ENCODE results near the gene OSBPL10. TPM values are rescaled to one million over a fixed set of nuclear protein-coding genes. Genes with fewer than 3 reads are reported as not detected.
"Not testable (repeated sequence)": the region's sequence is repeated elsewhere in the genome, so short reads cannot be mapped to it uniquely, and the experiment has no call there.

OSBPL10 gene
- polyA plus RNA-seq, 6 donors from 2014 or later = 28.7 to 65.6 (median 40.0) TPM

- no peak overlapping the region for H3K4me3 Mint-ChIP-seq
Observed at GRCh38 chr3:31793821-31794220, 187.2 kb downstream of the OSBPL10 start.

GRCh38 chr3:31791090-31791430 is 190.0 kb downstream of the OSBPL10 start:
- H3K27me3 Mint-ChIP-seq = no peaks in the 10 kb centered on the region

More at GRCh38 chr3:31793821-31794220, 187.2 kb downstream of the OSBPL10 start:
- Mint-ChIP-seq H3K36me3 (peaks cover 10 to 23% of the 10 kb centered on the region in 2 donors), H3K4me1 (peaks cover 0 to 31% (median 30%) of the 10 kb centered on the region in 3 donors), H3K27ac (peak overlapping the region in 1 of 6 donors; percentile 31), H3K27me3 (no peaks in the 10 kb centered on the region), H3K9me3 (no peaks in the 10 kb centered on the region)
- ATAC-seq (ENCODE audit: low read depth in 2 of 2) (no peak), DNase-seq (no peak)

GRCh38 chr3:31790193-31791089 is 190.6 kb downstream of the OSBPL10 start:
- Mint-ChIP-seq H3K27ac (peak overlapping the region in 3 of 6 donors; percentile 0 to 44 (median 41)), H3K4me1 (peaks cover 8 to 37% (median 28%) of the 10 kb centered on the region in 3 donors), H3K9me3 (no peaks in the 10 kb centered on the region), H3K36me3 (peaks cover 10 to 23% of the 10 kb centered on the region in 2 donors), H3K27me3 (no peaks in the 10 kb centered on the region), H3K4me3 (no peak overlapping the region)
- DNase-seq = no peak
- ATAC-seq (ENCODE audit: low read depth in 2 of 2) = no peak

More at GRCh38 chr3:31791090-31791430, 190.0 kb downstream of the OSBPL10 start:
- Mint-ChIP-seq H3K9me3 (no peaks in the 10 kb centered on the region), H3K4me3 (no peak overlapping the region), H3K36me3 (peaks cover 10 to 23% of the 10 kb centered on the region in 2 donors), H3K4me1 (peaks cover 7 to 35% (median 30%) of the 10 kb centered on the region in 3 donors), H3K27ac (peak overlapping the region in 1 of 6 donors; percentile 44)
- no peak for DNase-seq
- ATAC-seq (ENCODE audit: low read depth in 2 of 2) = no peak

GRCh38 chr3:31789429-31789828 is 191.6 kb downstream of the OSBPL10 start:
- no peaks in the 10 kb centered on the region for H3K27me3 Mint-ChIP-seq
- peaks cover 6 to 18% of the 10 kb centered on the region in 2 donors for H3K36me3 Mint-ChIP-seq
- H3K27ac Mint-ChIP-seq = peak overlapping the region in 3 of 6 donors; percentile 7 to 56 (median 32)
- H3K9me3 Mint-ChIP-seq = no peaks in the 10 kb centered on the region
- H3K4me3 Mint-ChIP-seq = no peak overlapping the region
- ATAC-seq (ENCODE audit: low read depth in 2 of 2) = no peak
- DNase-seq = no peak
- peaks cover 8 to 36% (median 22%) of the 10 kb centered on the region in 3 donors for H3K4me1 Mint-ChIP-seq

GRCh38 chr3:31785734-31786133 is 195.3 kb downstream of the OSBPL10 start:
- Mint-ChIP-seq H3K27ac (peak overlapping the region in 2 of 6 donors; percentile 49 to 59), H3K4me3 (no peak overlapping the region), H3K4me1 (peaks cover 8 to 38% (median 33%) of the 10 kb centered on the region in 3 donors), H3K9me3 (peaks cover 4 to 17% (median 11%) of the 10 kb centered on the region in 7 donors), H3K27me3 (no peaks in the 10 kb centered on the region), H3K36me3 (peaks cover 11 to 15% of the 10 kb centered on the region in 2 donors)
- no peak for DNase-seq
- ATAC-seq (ENCODE audit: low read depth in 2 of 2) = no peak

GRCh38 chr3:31785286-31785685 is 195.8 kb downstream of the OSBPL10 start:
- no peak overlapping the region for H3K4me3 Mint-ChIP-seq
- no peak overlapping the region for H3K27ac Mint-ChIP-seq

GRCh38 chr3:31783851-31784250 is 197.2 kb downstream of the OSBPL10 start:
- Mint-ChIP-seq H3K36me3 (peaks cover 11 to 17% of the 10 kb centered on the region in 2 donors), H3K9me3 (peaks cover 4 to 35% (median 18%) of the 10 kb centered on the region in 7 donors), H3K4me1 (peaks cover 12 to 41% (median 37%) of the 10 kb centered on the region in 3 donors)
- H3K4me3 Mint-ChIP-seq; H3K27me3 Mint-ChIP-seq; DNase-seq; ATAC-seq (ENCODE audit: low read depth in 2 of 2); H3K27ac Mint-ChIP-seq: not testable (repeated sequence)

More at GRCh38 chr3:31785286-31785685, 195.8 kb downstream of the OSBPL10 start:
- Mint-ChIP-seq H3K27me3 (no peaks in the 10 kb centered on the region), H3K4me1 (peaks cover 8 to 37% (median 37%) of the 10 kb centered on the region in 3 donors), H3K9me3 (peaks cover 4 to 21% (median 11%) of the 10 kb centered on the region in 7 donors), H3K36me3 (peaks cover 11 to 15% of the 10 kb centered on the region in 2 donors)
- ATAC-seq (ENCODE audit: low read depth in 2 of 2) = no peak
- no peak for DNase-seq

GRCh38 chr3:31782306-31782705 is 198.8 kb downstream of the OSBPL10 start:
- not testable (repeated sequence) for DNase-seq; H3K27me3 Mint-ChIP-seq; H3K4me3 Mint-ChIP-seq; H3K27ac Mint-ChIP-seq; ATAC-seq (ENCODE audit: low read depth in 2 of 2)
- peaks cover 4 to 42% (median 18%) of the 10 kb centered on the region in 7 donors for H3K9me3 Mint-ChIP-seq
- peaks cover 11 to 18% of the 10 kb centered on the region in 2 donors for H3K36me3 Mint-ChIP-seq
- H3K4me1 Mint-ChIP-seq = peaks cover 25 to 53% (median 52%) of the 10 kb centered on the region in 3 donors

GRCh38 chr3:31779514-31779913 is 201.5 kb downstream of the OSBPL10 start:
- peaks cover 15 to 30% of the 10 kb centered on the region in 2 donors for H3K36me3 Mint-ChIP-seq
- DNase-seq (no peak), ATAC-seq (ENCODE audit: low read depth in 2 of 2) (no peak)
- H3K4me1 Mint-ChIP-seq = peaks cover 28 to 56% (median 50%) of the 10 kb centered on the region in 3 donors
- peak overlapping the region in 1 of 6 donors; percentile 49 for H3K27ac Mint-ChIP-seq
- H3K4me3 Mint-ChIP-seq = peak overlapping the region in 1 of 8 donors; percentile 20
- H3K9me3 Mint-ChIP-seq = peaks cover 4 to 42% (median 18%) of the 10 kb centered on the region in 7 donors
- H3K27me3 Mint-ChIP-seq = no peaks in the 10 kb centered on the region

- Mint-ChIP-seq H3K36me3 (peaks cover 19 to 38% of the 10 kb centered on the region in 2 donors), H3K9me3 (peaks cover 4 to 42% (median 18%) of the 10 kb centered on the region in 7 donors), H3K4me3 (peak overlapping the region in 3 of 8 donors; percentile 40 to 47 (median 45)), H3K27ac (peak overlapping the region in 3 of 6 donors; percentile 30 to 49 (median 47)), H3K4me1 (peaks cover 32 to 64% (median 57%) of the 10 kb centered on the region in 3 donors), H3K27me3 (no peaks in the 10 kb centered on the region)
- no peak for DNase-seq
- ATAC-seq (ENCODE audit: low read depth in 2 of 2) = no peak
Observed at GRCh38 chr3:31777887-31778286, 203.2 kb downstream of the OSBPL10 start.

GRCh38 chr3:31777092-31777491 is 204.0 kb downstream of the OSBPL10 start:
- no peak for ATAC-seq (ENCODE audit: low read depth in 2 of 2)
- H3K4me3 Mint-ChIP-seq = no peak overlapping the region
- H3K27me3 Mint-ChIP-seq = no peaks in the 10 kb centered on the region
- peak overlapping the region in 4 of 6 donors; percentile 14 to 49 (median 35) for H3K27ac Mint-ChIP-seq
- peaks cover 32 to 56% (median 53%) of the 10 kb centered on the region in 3 donors for H3K4me1 Mint-ChIP-seq
- no peak for DNase-seq
- peaks cover 19 to 30% of the 10 kb centered on the region in 2 donors for H3K36me3 Mint-ChIP-seq
- peaks cover under 1 to 39% (median 17%) of the 10 kb centered on the region in 7 donors for H3K9me3 Mint-ChIP-seq

- DNase-seq (no peak), ATAC-seq (ENCODE audit: low read depth in 2 of 2) (no peak)
- H3K27me3 Mint-ChIP-seq = no peaks in the 10 kb centered on the region
- peaks cover 0 to 28% (median 8%) of the 10 kb centered on the region in 7 donors for H3K9me3 Mint-ChIP-seq
- peaks cover 13 to 28% of the 10 kb centered on the region in 2 donors for H3K36me3 Mint-ChIP-seq
- H3K4me3 Mint-ChIP-seq = no peak overlapping the region
- peak overlapping the region in 2 of 6 donors; percentile 3 to 72 for H3K27ac Mint-ChIP-seq
- H3K4me1 Mint-ChIP-seq = peaks cover 32 to 50% (median 46%) of the 10 kb centered on the region in 3 donors
Observed at GRCh38 chr3:31776016-31776415, 205.0 kb downstream of the OSBPL10 start.

GRCh38 chr3:31775383-31775782 is 205.7 kb downstream of the OSBPL10 start:
- H3K4me1 Mint-ChIP-seq = peaks cover 32 to 47% (median 39%) of the 10 kb centered on the region in 3 donors
- H3K27ac Mint-ChIP-seq = peak overlapping the region in 4 of 6 donors; percentile 3 to 85 (median 60)
- H3K4me3 Mint-ChIP-seq = peak overlapping the region in 1 of 8 donors; percentile 67
- H3K27me3 Mint-ChIP-seq = no peaks in the 10 kb centered on the region
- DNase-seq (no peak), ATAC-seq (ENCODE audit: low read depth in 2 of 2) (no peak)
- H3K9me3 Mint-ChIP-seq = peaks cover 0 to 22% (median 7%) of the 10 kb centered on the region in 7 donors
- peaks cover 8 to 28% of the 10 kb centered on the region in 2 donors for H3K36me3 Mint-ChIP-seq

Data from naive B cell (primary cell).